Sigmoid colon (tissue), 7 donors: ENCODE results near the gene AKAIN1. TPM values are rescaled to one million over a fixed set of nuclear protein-coding genes. Genes with fewer than 3 reads are reported as not detected.
A peak's percentile ranks its signal among the peaks of the same experiment; 100 is the strongest.

Experiments used
- DNase-seq: peaks from one replicate; pipeline ENCODE4 v3.0.0-alpha.2; 2019
- H3K27ac ChIP-seq, 4 donors: fragments of 200-600 bp; sonication (generic); one replicate each; pipeline ENCODE4 v1.5.1; 2016 to 2019; ENCODE audit warnings: mild to moderate bottlenecking in 1 of 4
- H3K27me3 ChIP-seq, 3 donors: fragments of 200-600 bp; sonication (generic); one replicate each; pipeline ENCODE4 v1.5.1; 2019; ENCODE audit warnings: mild to moderate bottlenecking in 1 of 3
- H3K36me3 ChIP-seq, 4 donors: fragments of 200-600 bp; sonication (generic); one replicate each; pipeline ENCODE4 v1.5.1; 2016 to 2019
- H3K4me1 ChIP-seq, 4 donors: fragments of 200-600 bp; sonication (generic); one replicate each; pipeline ENCODE4 v1.5.1; 2017 to 2019
- H3K4me3 ChIP-seq, 4 donors: fragments of 200-600 bp; sonication (generic); one replicate each; pipeline ENCODE4 v1.5.1; 2017 to 2019; ENCODE audit warnings: mild to moderate bottlenecking in 2 of 4, moderate library complexity in 1 of 4
- H3K9me3 ChIP-seq, 4 donors: fragments of 200-600 bp in 3 of 4; sonication (generic) in 3 of 4; one replicate each; pipeline versions ENCODE4 v1.5.1 to v1.6.1; 2013 to 2019
- EP300 ChIP-seq, 4 donors: sonication (generic); formaldehyde crosslinking; IDR thresholded peaks; one replicate each; pipeline ENCODE4 v1.6.1; 2017; ENCODE audit warnings: antibody characterized with exemption in 4 of 4
- POLR2A ChIP-seq, 2 donors: fragments of 450-650 bp; IDR thresholded peaks; one replicate each; pipeline ENCODE4 v1.6.1; 2016; ENCODE audit warnings: antibody characterized with exemption in 2 of 2, mild to moderate bottlenecking in 2 of 2, moderate library complexity in 2 of 2
- POLR2AphosphoS5 ChIP-seq, 4 donors: sonication (generic); formaldehyde crosslinking; IDR thresholded peaks; one replicate each; pipeline ENCODE4 v1.6.1; 2017; ENCODE audit warnings: antibody characterized with exemption in 4 of 4
- WGBS, 2 donors: extraction: QIAGEN DNeasy Blood & Tissue Kit; methylation state at CpG; one replicate each; pipeline ENCODE4 v1.1.7; 2013; 5-methylcytosine and 5-hydroxymethylcytosine counted together
- intact Hi-C: fragments of 100-400 bp; cut with DNase I; formaldehyde crosslinking; loops from one replicate; pipeline ENCODE4 v1.15.1; 2023
- polyA plus RNA-seq, 3 donors: library from polyadenylated mRNA; stranded (reverse); fragments of 200-250 nt; gene quantifications; one replicate each; pipeline ENCODE4 v1.2.3, GENCODE V29; 2013
- total RNA-seq, 4 donors: library from RNA; depleted of rRNA; stranded (reverse); fragments of >200 nt; gene quantifications; one replicate each; pipeline ENCODE4 v1.1.0, GENCODE V29; 2016
- TF ChIP-seq, protein P1 (sequence below), 4 experiments: fragments of 450-650 bp in 3 of 4; fragments of 200-600 bp in 1 of 4; IDR thresholded peaks; one replicate each; pipeline ENCODE4 v1.5.1; 2016 to 2019; ENCODE audit warnings: antibody characterized with exemption in 4 of 4, mild to moderate bottlenecking in 3 of 4, moderate library complexity in 2 of 4
- donor health status: healthy with polysubstance abuse.
- donor health status: Bipolar disorder and iron deficiency.
- donor health status: healthy.

AKAIN1 gene, protein sequence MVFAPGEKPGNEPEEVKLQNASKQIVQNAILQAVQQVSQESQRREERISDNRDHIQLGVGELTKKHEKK
- total RNA-seq (not detected), polyA plus RNA-seq (under 1 TPM in 1 of 3 donors, not detected in 2; 0.32 TPM)

DNA sequence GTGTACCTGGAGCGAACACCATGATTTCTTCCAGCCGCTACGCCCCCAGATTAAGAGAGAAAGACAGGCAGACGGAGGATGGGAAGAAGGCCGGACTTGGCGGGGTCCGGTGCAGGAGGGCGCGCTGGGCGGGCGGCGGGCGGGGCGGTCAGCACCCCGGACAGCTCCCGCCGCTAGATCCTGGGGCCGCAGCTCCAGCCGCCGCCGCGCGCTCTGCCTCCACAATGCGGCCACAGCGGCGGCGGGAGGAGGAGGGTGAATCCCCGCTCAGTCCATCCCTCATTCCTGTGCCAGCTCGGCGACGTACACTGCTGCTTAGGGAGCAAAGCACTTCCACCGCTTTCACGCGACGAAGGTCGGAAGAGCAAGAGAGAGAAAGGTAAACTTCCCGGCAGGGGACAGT is at the start of gene AKAIN1:
Gene AKAIN1, minus strand, starts transcription at position 226 of the 403 bp plus-strand sequence. Its CDS starts 204 bp downstream, at position 22.
- intact Hi-C loops: no loop called here
- H3K9me3 ChIP-seq: no peaks in the 10 kb centered on the region
- H3K4me1 ChIP-seq: peaks cover 0 to 11% (median 0%) of the 10 kb centered on the region in 4 donors
- TF ChIP-seq POLR2A (IDR thresholded peaks at IDR 0.05) (no peak), EP300 (IDR thresholded peaks at IDR 0.05) (no peak), POLR2AphosphoS5 (IDR thresholded peaks at IDR 0.05) (no peak)
- TF ChIP-seq, protein P1, sequence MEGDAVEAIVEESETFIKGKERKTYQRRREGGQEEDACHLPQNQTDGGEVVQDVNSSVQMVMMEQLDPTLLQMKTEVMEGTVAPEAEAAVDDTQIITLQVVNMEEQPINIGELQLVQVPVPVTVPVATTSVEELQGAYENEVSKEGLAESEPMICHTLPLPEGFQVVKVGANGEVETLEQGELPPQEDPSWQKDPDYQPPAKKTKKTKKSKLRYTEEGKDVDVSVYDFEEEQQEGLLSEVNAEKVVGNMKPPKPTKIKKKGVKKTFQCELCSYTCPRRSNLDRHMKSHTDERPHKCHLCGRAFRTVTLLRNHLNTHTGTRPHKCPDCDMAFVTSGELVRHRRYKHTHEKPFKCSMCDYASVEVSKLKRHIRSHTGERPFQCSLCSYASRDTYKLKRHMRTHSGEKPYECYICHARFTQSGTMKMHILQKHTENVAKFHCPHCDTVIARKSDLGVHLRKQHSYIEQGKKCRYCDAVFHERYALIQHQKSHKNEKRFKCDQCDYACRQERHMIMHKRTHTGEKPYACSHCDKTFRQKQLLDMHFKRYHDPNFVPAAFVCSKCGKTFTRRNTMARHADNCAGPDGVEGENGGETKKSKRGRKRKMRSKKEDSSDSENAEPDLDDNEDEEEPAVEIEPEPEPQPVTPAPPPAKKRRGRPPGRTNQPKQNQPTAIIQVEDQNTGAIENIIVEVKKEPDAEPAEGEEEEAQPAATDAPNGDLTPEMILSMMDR (IDR thresholded peaks at IDR 0.05): no peak
- no peaks in the 10 kb centered on the region for H3K36me3 ChIP-seq
- no peak within 1 kb of the TSS for H3K27ac ChIP-seq
- no peak for DNase-seq
- no peak within 1 kb of the TSS for H3K4me3 ChIP-seq
- WGBS, 2 donors: 3 to 9% methylated on average over 37 of the region's 37 CpGs
- H3K27me3 ChIP-seq: peaks cover 25 to 66% (median 30%) of the 10 kb centered on the region in 3 donors

DNA sequence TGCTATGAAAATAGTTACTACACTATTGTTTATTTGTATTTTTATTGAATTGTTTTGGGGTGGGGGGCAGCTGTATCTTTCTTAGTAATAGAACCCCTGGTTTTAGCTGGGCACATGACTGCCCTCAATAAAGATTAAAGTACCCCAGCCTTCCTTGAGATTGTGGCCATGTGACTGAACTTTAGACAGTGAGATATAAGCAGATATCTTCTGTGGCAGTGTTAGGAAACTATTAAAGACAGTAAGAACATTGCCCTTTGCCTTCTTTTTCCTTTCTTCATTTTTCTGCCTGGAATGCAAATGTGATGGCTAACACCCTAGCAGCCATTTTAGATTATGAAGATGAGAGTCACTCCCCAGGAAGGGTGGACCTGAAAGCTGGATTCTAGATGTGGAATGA is 47.9 kb upstream of the AKAIN1 start:
- Histone ChIP-seq H3K27me3 (no peaks in the 10 kb centered on the region), H3K36me3 (peaks cover 4 to 38% (median 9%) of the 10 kb centered on the region in 4 donors), H3K27ac (no peak overlapping the region), H3K4me1 (peaks cover 0 to 17% (median 11%) of the 10 kb centered on the region in 4 donors), H3K9me3 (no peaks in the 10 kb centered on the region), H3K4me3 (no peak overlapping the region)
- TF ChIP-seq POLR2A (IDR thresholded peaks at IDR 0.05) (no peak), EP300 (IDR thresholded peaks at IDR 0.05) (no peak)
- DNase-seq: no peak
- intact Hi-C loops: no loop called here

DNA sequence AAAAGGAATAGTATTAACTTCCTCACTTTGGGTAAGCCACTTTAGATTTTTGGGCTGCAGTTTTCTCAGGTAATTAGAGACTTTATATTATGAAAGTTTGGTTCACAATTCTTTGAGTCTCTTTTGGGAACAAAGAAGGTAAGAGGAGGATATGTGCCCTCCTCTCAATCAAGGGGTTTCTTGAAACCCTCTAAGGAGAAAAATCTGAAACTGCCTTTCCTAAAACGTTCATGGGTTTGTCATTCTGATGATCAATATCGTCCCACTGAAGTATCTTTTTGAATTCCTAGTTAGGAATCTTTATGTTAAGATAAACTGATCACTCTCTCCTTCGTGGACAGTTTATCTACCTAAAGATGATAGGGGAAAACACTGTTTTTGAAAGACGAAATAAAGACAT is 42.4 kb upstream of the AKAIN1 start:
- peak overlapping the region in 3 of 4 donors; percentile 94 to 100 (median 96) for H3K27ac ChIP-seq

DNA sequence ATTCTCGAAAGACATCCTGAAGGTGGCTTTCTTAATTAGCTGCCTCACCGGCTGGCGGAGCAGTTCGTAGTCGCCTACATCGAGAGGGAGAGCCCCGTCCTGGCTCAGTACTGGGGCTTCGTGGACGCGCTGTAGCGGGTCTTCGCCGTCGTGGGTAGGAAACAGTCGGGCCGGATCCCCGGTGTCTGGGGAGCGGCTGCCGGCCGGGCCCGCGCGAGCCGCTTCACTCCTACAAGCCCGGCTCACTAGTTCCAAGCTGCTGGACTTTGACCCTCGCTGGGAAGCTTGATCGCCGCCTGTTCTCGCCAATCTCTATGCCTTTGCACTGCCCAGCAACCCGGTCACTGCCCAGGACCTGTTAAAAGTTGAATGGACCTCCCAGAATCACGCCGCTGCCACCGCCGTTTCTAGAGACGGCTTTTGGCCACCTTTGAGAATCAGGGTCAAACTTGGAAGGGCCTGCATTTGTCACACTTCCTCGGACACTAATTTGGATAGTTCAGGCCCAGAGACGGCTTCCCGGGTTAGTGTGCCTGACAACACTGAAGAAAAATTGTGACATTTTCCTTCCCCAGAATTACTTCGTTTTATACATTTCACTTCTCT is 41.4 kb upstream of the AKAIN1 start:
- TF ChIP-seq POLR2AphosphoS5 (IDR thresholded peaks at IDR 0.05) (no peak), POLR2A (IDR thresholded peaks at IDR 0.05) (no peak), EP300 (IDR thresholded peaks at IDR 0.05) (no peak)
- TF ChIP-seq, protein P1 (IDR thresholded peaks at IDR 0.05): no peak
- DNase-seq: peak; percentile 70
- peak overlapping the region; percentile 94 to 100 (median 98) for H3K27ac ChIP-seq
- H3K27me3 ChIP-seq: no peaks in the 10 kb centered on the region
- peaks cover 0 to 39% (median 32%) of the 10 kb centered on the region in 4 donors for H3K4me1 ChIP-seq
- intact Hi-C loops: loop anchor here (1.0 to 5.0 kb wide), 2 partner anchors 58 to 304 kb away; partner anchors contain the start of gene EPB41L3
- H3K4me3 ChIP-seq: peak overlapping the region; percentile 72 to 95 (median 80)
- no peaks in the 10 kb centered on the region for H3K9me3 ChIP-seq
- WGBS, 2 donors: 1% methylated on average over 39 of the region's 39 CpGs
- peaks cover 2 to 27% (median 6%) of the 10 kb centered on the region in 4 donors for H3K36me3 ChIP-seq

More for the DNA sequence above, 42.4 kb upstream of the AKAIN1 start:
- TF ChIP-seq EP300 (IDR thresholded peaks at IDR 0.05) (no peak), POLR2A (IDR thresholded peaks at IDR 0.05) (no peak), POLR2AphosphoS5 (IDR thresholded peaks at IDR 0.05) (no peak)
- TF ChIP-seq, protein P1 (IDR thresholded peaks at IDR 0.05): no peak
- no peaks in the 10 kb centered on the region for H3K9me3 ChIP-seq
- peak overlapping the region in 3 of 4 donors; percentile 72 to 85 (median 75) for H3K4me3 ChIP-seq
- 19 to 63% methylated on average over 4 of the region's 4 CpGs for WGBS, 2 donors
- H3K36me3 ChIP-seq: peaks cover 4 to 36% (median 9%) of the 10 kb centered on the region in 4 donors
- intact Hi-C loops: loop anchor here (5.0 kb wide), 1 partner anchor 303 kb away; the partner anchor contains the start of gene EPB41L3
- H3K4me1 ChIP-seq: peaks cover 0 to 39% (median 32%) of the 10 kb centered on the region in 4 donors
- no peak for DNase-seq
- no peaks in the 10 kb centered on the region for H3K27me3 ChIP-seq

DNA sequence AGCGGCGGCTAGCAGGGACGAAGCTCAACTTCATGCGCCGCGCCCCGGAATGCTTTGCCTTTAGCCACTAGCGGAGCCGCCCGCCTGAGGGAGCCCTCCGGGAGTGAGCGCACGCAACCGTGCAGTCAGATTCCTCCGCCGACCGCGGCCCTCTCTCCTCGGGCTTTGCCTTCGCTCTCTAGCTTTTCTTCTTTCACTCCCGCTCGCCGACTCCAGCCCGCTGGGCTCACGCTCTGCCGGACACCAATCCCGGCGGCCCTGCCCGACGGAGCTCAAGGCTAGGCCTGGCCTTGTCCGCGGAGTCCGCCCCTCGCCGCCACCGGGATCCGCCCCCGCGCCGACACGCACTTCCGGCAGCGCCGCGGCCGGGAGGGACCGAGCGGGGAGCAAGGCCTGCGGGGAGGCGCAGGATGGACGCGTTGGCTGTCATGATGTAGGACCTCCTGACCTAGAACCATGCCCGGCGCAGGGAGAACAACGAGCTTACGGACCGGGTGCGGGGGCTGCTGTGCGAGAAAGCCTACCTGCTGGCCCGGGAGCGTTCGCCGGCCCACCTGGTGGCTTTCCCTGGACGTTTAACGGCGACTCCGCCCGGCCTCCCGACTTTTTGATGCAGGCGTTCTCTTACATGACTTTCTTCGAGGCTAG is 40.8 kb upstream of the AKAIN1 start:
- H3K4me1 ChIP-seq: peaks cover 0 to 39% (median 32%) of the 10 kb centered on the region in 4 donors
- TF ChIP-seq POLR2A (IDR thresholded peaks at IDR 0.05): peak; percentile 44 to 62
- TF ChIP-seq, protein P1 (IDR thresholded peaks at IDR 0.05): peak in 3 of 4 experiments; percentile 26 to 40 (median 36)
- peak in 1 of 4 donors; percentile 32 for TF ChIP-seq EP300 (IDR thresholded peaks at IDR 0.05)
- TF ChIP-seq POLR2AphosphoS5 (IDR thresholded peaks at IDR 0.05): peak; percentile 78 to 94 (median 90)
- peak overlapping the region; percentile 72 to 95 (median 80) for H3K4me3 ChIP-seq
- WGBS, 2 donors: 0% methylated on average over 71 of the region's 71 CpGs
- H3K27ac ChIP-seq: peak overlapping the region; percentile 94 to 100 (median 98)
- peak; percentile 94 for DNase-seq
- intact Hi-C loops: loop anchor here (1.0 to 5.0 kb wide), 2 partner anchors 58 to 304 kb away; partner anchors contain the start of gene EPB41L3
- H3K36me3 ChIP-seq: peaks cover 0 to 20% (median 6%) of the 10 kb centered on the region in 4 donors
- H3K9me3 ChIP-seq: no peaks in the 10 kb centered on the region
- no peaks in the 10 kb centered on the region for H3K27me3 ChIP-seq
